ENCODE measurements around the gene GJA3. TPM values are rescaled to one million over a fixed set of nuclear protein-coding genes. Genes with fewer than 3 reads are reported as not detected.
A peak's percentile ranks its signal among the peaks of the same experiment; 100 is the strongest.

The GJA3 gene
- polyA plus RNA-seq (2013), result not detected

DNA sequence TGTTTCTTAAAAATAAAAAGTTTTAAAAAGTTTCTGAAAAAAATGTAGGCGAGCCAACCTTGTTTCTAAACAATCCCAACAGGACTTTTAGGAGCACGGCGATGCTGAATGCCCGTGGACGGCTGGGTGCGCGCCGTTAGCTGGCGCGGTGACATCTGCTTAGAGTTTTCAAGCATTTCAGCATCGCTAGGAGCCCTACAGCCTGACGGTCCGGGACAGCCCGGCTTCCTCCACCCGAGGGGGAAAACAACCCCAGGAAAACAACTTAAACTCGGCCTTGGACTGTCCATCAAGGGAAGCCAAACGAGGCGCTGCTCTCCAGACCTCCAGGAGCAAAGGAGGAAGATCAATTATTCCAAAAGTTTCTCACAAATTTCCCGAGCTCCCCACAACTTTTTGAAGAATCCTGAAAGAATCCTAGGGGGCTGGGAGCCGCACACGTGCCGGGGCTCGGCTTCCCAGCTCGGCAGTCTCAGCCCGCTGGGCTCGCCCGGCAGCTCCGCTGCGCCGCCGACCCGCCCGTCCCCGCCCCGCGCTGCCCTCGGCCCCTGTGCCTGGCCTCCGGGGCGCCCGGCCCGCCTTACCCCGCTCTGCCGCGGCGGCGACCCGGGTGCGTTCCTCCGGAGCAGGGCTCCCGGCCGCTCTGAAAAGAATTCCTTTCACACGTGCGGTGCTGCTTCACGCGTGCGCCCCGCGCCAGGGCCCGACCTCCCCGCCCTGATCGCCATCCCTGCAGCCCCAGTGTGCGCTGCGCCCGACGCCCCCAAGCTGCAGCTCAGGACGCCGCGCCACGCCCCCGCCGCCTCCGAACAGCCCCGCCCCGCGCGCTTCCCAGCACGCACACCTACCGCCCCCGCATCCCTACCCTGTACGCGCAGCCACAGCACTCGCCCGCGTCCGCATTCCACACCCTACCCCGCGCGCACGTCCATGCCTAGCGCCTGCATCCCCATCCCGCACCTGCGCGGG is at the start of gene GJA3:
Gene GJA3, minus strand, starts transcription at position 747 of the 969 bp plus-strand sequence. CDS start 17,764 bp downstream, outside the sequence.
- Histone ChIP-seq H3K36me3 (ENCODE audit: control insufficient read depth in 4 of 4, insufficient read depth in 4 of 4, low read length in 3 of 4) (no peaks in the 10 kb centered on the region), H3K4me1 (ENCODE audit: control extremely low read depth in 1 of 4, control insufficient read depth in 4 of 4, insufficient read depth in 4 of 4, low read length in 3 of 4) (peaks cover 0 to 18% (median 17%) of the 10 kb centered on the region in 4 experiments), H3K9me3 (ENCODE audit: control extremely low read depth in 1 of 5, control insufficient read depth in 4 of 5, insufficient read depth in 2 of 5, low read depth in 1 of 5, low read length in 4 of 5) (no peaks in the 10 kb centered on the region), H3K27ac (ENCODE audit: insufficient read depth in 1 of 2, low read depth in 1 of 2, low read length in 2 of 2, poor library complexity in 1 of 2, severe bottlenecking in 2 of 2) (no peak within 1 kb of the TSS), H3K4me3 (ENCODE audit: control insufficient read depth in 1 of 7, extremely low read depth in 1 of 7, insufficient read depth in 4 of 7, low read depth in 2 of 7, low read length in 6 of 7) (peak within 1 kb of the TSS; percentile 8 to 69 (median 42)), H3K27me3 (replicated peaks in 2 of 5; ENCODE audit: control insufficient read depth in 4 of 5, insufficient read depth in 5 of 5, low read length in 4 of 5) (peaks cover 26 to 73% (median 36%) of the 10 kb centered on the region in 5 experiments)
- POLR2A ChIA-PET, result no interaction called here
- DNase-seq, result peak in 2 of 3 donors; percentile 43 to 54
- CTCF ChIA-PET, result interaction anchor here (0.7 to 3.5 kb wide), 8 partner anchors 9 to 98 kb away, joined by 3 to 14 read pairs (median 4); no protein-coding TSS in a partner anchor
- WGBS (ENCODE audit: insufficient coverage), result under 1% methylated on average over 89 of the region's 93 CpGs

DNA sequence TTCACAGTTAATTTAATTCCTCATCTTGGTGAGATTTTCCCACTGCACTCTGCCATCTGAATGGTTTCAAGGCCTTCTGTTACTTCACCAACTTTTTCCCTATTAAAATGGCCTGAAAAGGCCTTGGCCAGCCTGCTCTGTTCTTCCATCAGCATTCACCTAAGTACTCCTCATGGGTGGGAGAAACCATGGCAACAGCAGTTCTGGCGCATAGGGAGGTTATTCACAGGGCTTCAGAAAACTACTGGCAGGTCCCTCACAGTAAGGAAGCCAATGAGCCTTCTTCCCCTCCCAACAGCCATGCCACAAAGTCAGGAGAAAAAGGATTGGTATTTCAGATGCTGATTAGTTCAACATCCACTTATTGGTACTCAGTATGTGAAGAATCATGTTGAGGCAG is 49.1 kb upstream of the GJA3 start:
- Histone ChIP-seq H3K4me3 (ENCODE audit: control insufficient read depth in 1 of 7, extremely low read depth in 1 of 7, insufficient read depth in 4 of 7, low read depth in 2 of 7, low read length in 6 of 7) (no peak overlapping the region), H3K4me1 (ENCODE audit: control extremely low read depth in 1 of 4, control insufficient read depth in 4 of 4, insufficient read depth in 4 of 4, low read length in 3 of 4) (no peaks in the 10 kb centered on the region), H3K36me3 (ENCODE audit: control insufficient read depth in 4 of 4, insufficient read depth in 4 of 4, low read length in 3 of 4) (no peaks in the 10 kb centered on the region), H3K27me3 (replicated peaks in 2 of 5; ENCODE audit: control insufficient read depth in 4 of 5, insufficient read depth in 5 of 5, low read length in 4 of 5) (peaks cover 0 to 6% (median 3%) of the 10 kb centered on the region in 5 experiments), H3K27ac (ENCODE audit: insufficient read depth in 1 of 2, low read depth in 1 of 2, low read length in 2 of 2, poor library complexity in 1 of 2, severe bottlenecking in 2 of 2) (no peak overlapping the region), H3K9me3 (ENCODE audit: control extremely low read depth in 1 of 5, control insufficient read depth in 4 of 5, insufficient read depth in 2 of 5, low read depth in 1 of 5, low read length in 4 of 5) (peaks cover 0 to 10% (median 5%) of the 10 kb centered on the region in 5 experiments)
- ChIA-PET POLR2A (no interaction called here), CTCF (no interaction called here)
- no peak for DNase-seq
- WGBS (ENCODE audit: insufficient coverage), result no CpG with 5 or more reads among the region's 1 CpG

DNA sequence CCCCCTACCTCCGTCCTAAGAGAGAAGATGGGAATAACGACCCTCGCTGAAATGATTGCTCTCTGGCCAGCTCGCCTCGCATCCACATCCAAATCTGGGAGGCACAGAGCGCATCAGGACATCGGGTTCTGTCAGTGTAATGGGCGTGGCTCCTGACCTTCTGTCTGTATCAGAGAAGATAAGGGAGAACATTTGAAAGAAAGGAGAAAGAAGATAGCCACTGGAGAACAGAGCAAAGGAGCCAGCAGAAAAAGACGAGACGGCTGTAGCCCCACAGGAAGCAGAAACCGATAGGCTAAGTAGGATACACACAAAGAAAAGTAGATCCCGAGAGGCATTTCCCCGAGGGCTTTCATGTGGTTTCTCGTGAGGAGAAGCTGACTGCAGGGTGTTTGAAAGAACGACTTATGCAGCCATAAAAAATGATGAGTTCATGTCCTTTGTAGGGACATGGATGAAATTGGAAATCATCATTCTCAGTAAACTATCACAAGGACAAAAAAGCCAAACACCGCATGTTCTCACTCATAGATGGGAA is 45.9 kb upstream of the GJA3 start:
- H3K27ac ChIP-seq (ENCODE audit: insufficient read depth in 1 of 2, low read depth in 1 of 2, low read length in 2 of 2, poor library complexity in 1 of 2, severe bottlenecking in 2 of 2), result no peak overlapping the region
- H3K4me3 ChIP-seq (ENCODE audit: control insufficient read depth in 1 of 7, extremely low read depth in 1 of 7, insufficient read depth in 4 of 7, low read depth in 2 of 7, low read length in 6 of 7), result no peak overlapping the region
- H3K9me3 ChIP-seq (ENCODE audit: control extremely low read depth in 1 of 5, control insufficient read depth in 4 of 5, insufficient read depth in 2 of 5, low read depth in 1 of 5, low read length in 4 of 5), result peaks cover 0 to 4% (median 0%) of the 10 kb centered on the region in 5 experiments
- 85% methylated on average over 9 of the region's 16 CpGs for WGBS (ENCODE audit: insufficient coverage)
- no peaks in the 10 kb centered on the region for H3K4me1 ChIP-seq (ENCODE audit: control extremely low read depth in 1 of 4, control insufficient read depth in 4 of 4, insufficient read depth in 4 of 4, low read length in 3 of 4)
- H3K27me3 ChIP-seq (replicated peaks in 2 of 5; ENCODE audit: control insufficient read depth in 4 of 5, insufficient read depth in 5 of 5, low read length in 4 of 5), result peaks cover 0 to 6% (median 6%) of the 10 kb centered on the region in 5 experiments
- POLR2A ChIA-PET, result no interaction called here
- no peak for DNase-seq
- CTCF ChIA-PET, result no interaction called here
- no peaks in the 10 kb centered on the region for H3K36me3 ChIP-seq (ENCODE audit: control insufficient read depth in 4 of 4, insufficient read depth in 4 of 4, low read length in 3 of 4)

DNA sequence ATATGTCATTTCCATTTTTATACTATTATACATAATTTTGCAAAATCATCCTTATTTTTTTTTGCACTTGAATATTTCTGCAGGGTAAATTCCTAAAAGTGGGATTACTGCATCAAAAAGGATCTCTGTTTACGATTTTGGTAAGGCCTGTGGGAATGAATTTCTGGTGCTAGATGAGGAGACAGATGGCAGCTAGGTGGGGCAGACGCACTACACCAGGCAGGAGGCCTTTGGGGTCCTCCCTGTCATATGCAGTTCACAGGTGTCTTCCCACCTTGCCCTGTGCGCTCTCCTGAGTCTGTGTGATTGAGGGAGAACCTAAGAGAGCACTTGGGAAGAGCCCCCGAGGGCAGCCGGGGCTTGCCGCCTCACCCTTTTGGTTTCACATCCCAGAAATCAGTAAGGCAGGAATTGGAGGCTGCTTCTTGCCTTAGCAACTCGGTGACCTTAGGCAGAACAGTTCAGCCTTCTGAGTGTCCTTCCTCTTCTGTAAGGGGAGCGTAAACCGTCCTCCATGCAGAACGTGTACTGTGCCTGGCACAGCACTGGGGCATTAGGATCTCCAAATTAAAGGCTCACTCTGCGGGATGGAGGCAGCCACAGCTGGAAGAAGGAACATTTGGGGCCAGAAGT is 45.3 kb upstream of the GJA3 start:
- POLR2A ChIA-PET, result no interaction called here
- Histone ChIP-seq H3K4me3 (ENCODE audit: control insufficient read depth in 1 of 7, extremely low read depth in 1 of 7, insufficient read depth in 4 of 7, low read depth in 2 of 7, low read length in 6 of 7) (no peak overlapping the region), H3K27ac (ENCODE audit: insufficient read depth in 1 of 2, low read depth in 1 of 2, low read length in 2 of 2, poor library complexity in 1 of 2, severe bottlenecking in 2 of 2) (no peak overlapping the region), H3K36me3 (ENCODE audit: control insufficient read depth in 4 of 4, insufficient read depth in 4 of 4, low read length in 3 of 4) (no peaks in the 10 kb centered on the region), H3K9me3 (ENCODE audit: control extremely low read depth in 1 of 5, control insufficient read depth in 4 of 5, insufficient read depth in 2 of 5, low read depth in 1 of 5, low read length in 4 of 5) (peaks cover 0 to 8% (median 4%) of the 10 kb centered on the region in 5 experiments), H3K4me1 (ENCODE audit: control extremely low read depth in 1 of 4, control insufficient read depth in 4 of 4, insufficient read depth in 4 of 4, low read length in 3 of 4) (no peaks in the 10 kb centered on the region), H3K27me3 (replicated peaks in 2 of 5; ENCODE audit: control insufficient read depth in 4 of 5, insufficient read depth in 5 of 5, low read length in 4 of 5) (peaks cover 0 to 6% (median 6%) of the 10 kb centered on the region in 5 experiments)
- WGBS (ENCODE audit: insufficient coverage), result 84% methylated on average over 9 of the region's 11 CpGs
- no peak for DNase-seq
- CTCF ChIA-PET, result no interaction called here

DNA sequence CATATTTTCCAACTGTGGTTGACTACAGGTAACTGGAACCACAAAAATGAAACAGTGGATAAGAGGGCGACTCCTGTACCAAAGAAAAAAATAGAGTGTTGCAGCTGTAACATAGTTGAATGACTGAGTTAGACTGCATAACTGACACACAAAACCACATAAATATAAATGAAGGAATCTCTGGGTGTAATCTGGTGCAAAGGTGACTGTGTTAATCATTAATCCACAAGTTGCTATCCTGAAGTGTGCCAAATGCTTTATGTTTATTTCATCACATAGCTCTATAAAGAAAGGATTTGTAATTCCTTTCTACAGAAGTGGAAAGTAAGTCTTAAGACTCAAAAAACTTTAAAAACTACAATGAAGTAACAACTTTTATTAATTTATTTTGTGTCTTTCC is 37.9 kb upstream of the GJA3 start:
- no peak for DNase-seq
- ChIA-PET POLR2A (no interaction called here), CTCF (interaction anchor here (0.6 kb wide), 1 partner anchor 320 kb away, joined by 3 read pairs; no protein-coding TSS in a partner anchor)
- peaks cover 0 to 8% (median 4%) of the 10 kb centered on the region in 5 experiments for H3K9me3 ChIP-seq (ENCODE audit: control extremely low read depth in 1 of 5, control insufficient read depth in 4 of 5, insufficient read depth in 2 of 5, low read depth in 1 of 5, low read length in 4 of 5)
- no peaks in the 10 kb centered on the region for H3K36me3 ChIP-seq (ENCODE audit: control insufficient read depth in 4 of 4, insufficient read depth in 4 of 4, low read length in 3 of 4)
- peaks cover 20 to 35% (median 26%) of the 10 kb centered on the region in 5 experiments for H3K27me3 ChIP-seq (replicated peaks in 2 of 5; ENCODE audit: control insufficient read depth in 4 of 5, insufficient read depth in 5 of 5, low read length in 4 of 5)
- H3K4me1 ChIP-seq (ENCODE audit: control extremely low read depth in 1 of 4, control insufficient read depth in 4 of 4, insufficient read depth in 4 of 4, low read length in 3 of 4), result peaks cover 0 to 9% (median 6%) of the 10 kb centered on the region in 4 experiments
- WGBS (ENCODE audit: insufficient coverage), result no CpG with 5 or more reads among the region's 1 CpG
- no peak overlapping the region for H3K27ac ChIP-seq (ENCODE audit: insufficient read depth in 1 of 2, low read depth in 1 of 2, low read length in 2 of 2, poor library complexity in 1 of 2, severe bottlenecking in 2 of 2)
- no peak overlapping the region for H3K4me3 ChIP-seq (ENCODE audit: control insufficient read depth in 1 of 7, extremely low read depth in 1 of 7, insufficient read depth in 4 of 7, low read depth in 2 of 7, low read length in 6 of 7)

DNA sequence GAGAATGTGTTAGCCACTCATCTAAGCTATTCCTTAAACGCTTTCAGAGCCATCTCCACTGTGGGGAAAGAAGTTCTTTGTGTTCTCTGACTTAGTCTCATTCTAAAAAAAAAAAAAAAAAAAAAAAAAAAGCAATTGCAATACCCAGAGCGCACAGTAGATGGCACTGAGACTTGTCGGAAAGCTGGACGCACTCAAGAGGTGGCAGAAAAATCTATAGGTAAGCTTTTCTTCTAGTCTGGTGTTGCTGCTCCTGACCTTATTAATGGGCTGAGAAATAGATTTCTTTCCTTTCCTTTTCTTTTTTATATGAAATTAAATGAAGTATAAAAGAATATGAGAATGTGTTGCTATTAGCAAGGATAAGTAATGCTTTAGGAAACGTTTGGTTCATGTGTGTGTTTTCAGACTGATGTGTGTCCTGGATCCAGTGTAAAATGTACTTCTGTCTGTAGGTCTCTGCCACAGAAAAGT is 36.5 kb upstream of the GJA3 start:
- WGBS (ENCODE audit: insufficient coverage), result 24% methylated on average over 3 of the region's 5 CpGs
- H3K27ac ChIP-seq (ENCODE audit: insufficient read depth in 1 of 2, low read depth in 1 of 2, low read length in 2 of 2, poor library complexity in 1 of 2, severe bottlenecking in 2 of 2), result no peak overlapping the region
- CTCF ChIA-PET, result interaction anchor here (0.6 to 2.0 kb wide), 13 partner anchors 8 to 314 kb away, joined by 3 to 10 read pairs (median 3); no protein-coding TSS in a partner anchor
- peaks cover 0 to 22% (median 19%) of the 10 kb centered on the region in 4 experiments for H3K4me1 ChIP-seq (ENCODE audit: control extremely low read depth in 1 of 4, control insufficient read depth in 4 of 4, insufficient read depth in 4 of 4, low read length in 3 of 4)
- peaks cover 0 to 7% (median 4%) of the 10 kb centered on the region in 5 experiments for H3K9me3 ChIP-seq (ENCODE audit: control extremely low read depth in 1 of 5, control insufficient read depth in 4 of 5, insufficient read depth in 2 of 5, low read depth in 1 of 5, low read length in 4 of 5)
- H3K36me3 ChIP-seq (ENCODE audit: control insufficient read depth in 4 of 4, insufficient read depth in 4 of 4, low read length in 3 of 4), result no peaks in the 10 kb centered on the region
- peaks cover 20 to 48% (median 24%) of the 10 kb centered on the region in 5 experiments for H3K27me3 ChIP-seq (replicated peaks in 2 of 5; ENCODE audit: control insufficient read depth in 4 of 5, insufficient read depth in 5 of 5, low read length in 4 of 5)
- H3K4me3 ChIP-seq (ENCODE audit: control insufficient read depth in 1 of 7, extremely low read depth in 1 of 7, insufficient read depth in 4 of 7, low read depth in 2 of 7, low read length in 6 of 7), result no peak overlapping the region
- POLR2A ChIA-PET, result no interaction called here
- DNase-seq, result peak; percentile 59 to 65 (median 62)

Measured in common myeloid progenitor, CD34-positive (primary cell).